WERI-Rb-1 (cell line): ENCODE data around the gene TK1.

Source experiments
- DNase-seq: peaks from one replicate; pipeline ENCODE4 v3.0.0-alpha.2; 2020
- H3K27ac ChIP-seq: fragments of 250-450 bp; sonication (Bioruptor Pico); 2 replicates; pipeline ENCODE4 v1.5.1; 2020; ENCODE audit warnings: mild to moderate bottlenecking, moderate library complexity
- H3K27me3 ChIP-seq: fragments of 250-450 bp; sonication (Bioruptor Pico); 2 replicates; pipeline ENCODE4 v1.5.1; 2021; ENCODE audit warnings: mild to moderate bottlenecking, low read depth, moderate library complexity; ENCODE audit not compliant: insufficient read depth, severe bottlenecking
- H3K36me3 ChIP-seq: fragments of 250-450 bp; sonication (Bioruptor Pico); 2 replicates; pipeline ENCODE4 v1.5.1; 2020; ENCODE audit warnings: mild to moderate bottlenecking, moderate library complexity
- H3K4me3 ChIP-seq: 2 replicates; pipeline ENCODE4 v1.5.1; 2011; ENCODE audit warnings: low read depth, mild to moderate bottlenecking, control low read depth, low read length
- H3K9me3 ChIP-seq: fragments of 250-450 bp; sonication (Bioruptor Pico); 2 replicates; pipeline ENCODE4 v1.5.1; 2021; ENCODE audit warnings: mild to moderate bottlenecking, moderate library complexity; ENCODE audit not compliant: severe bottlenecking
- CTCF ChIP-seq: IDR thresholded peaks from 2 replicates; pipeline ENCODE4 v1.5.1; 2011; ENCODE audit warnings: low read depth, mild to moderate bottlenecking, control low read depth, inconsistent platforms, low read length

The TK1 gene

GRCh38 chr17:78223061-78223460 lies 36.2 kb upstream of the TK1 start:
- Histone ChIP-seq H3K36me3 (peaks cover 69% of the 10 kb centered on the region), H3K4me3 (no peak overlapping the region), H3K27ac (peak overlapping the region; percentile 29), H3K9me3 (no peaks in the 10 kb centered on the region), H3K27me3 (no peaks in the 10 kb centered on the region)
- TF ChIP-seq CTCF = no peak
- DNase-seq = no peak

GRCh38 chr17:78219396-78220150 lies 32.7 kb upstream of the TK1 start:
- no peak for TF ChIP-seq CTCF
- DNase-seq = no peak

GRCh38 chr17:78214706-78215061 lies 27.8 kb upstream of the TK1 start:
- peak overlapping the region; percentile 96 for H3K27ac ChIP-seq
- no peak for DNase-seq

More at GRCh38 chr17:78219396-78220150, 32.7 kb upstream of the TK1 start:
- Histone ChIP-seq H3K27me3 (no peaks in the 10 kb centered on the region), H3K36me3 (peaks cover 94% of the 10 kb centered on the region), H3K4me3 (no peak overlapping the region), H3K27ac (no peak overlapping the region), H3K9me3 (no peaks in the 10 kb centered on the region)

GRCh38 chr17:78214016-78214705 lies 27.3 kb upstream of the TK1 start, which contains the start of gene BIRC5:
Gene BIRC5, plus strand, starts transcription at chr17:78214253. Its CDS starts 64 bp downstream, at chr17:78214317.
- peaks cover 47% of the 10 kb centered on the region for H3K36me3 ChIP-seq
- peak; percentile 96 for DNase-seq
- peak within 1 kb of the TSS; percentile 99 for H3K4me3 ChIP-seq
- H3K9me3 ChIP-seq = no peaks in the 10 kb centered on the region
- H3K27me3 ChIP-seq = no peaks in the 10 kb centered on the region
- TF ChIP-seq CTCF = no peak
- peak within 1 kb of the TSS; percentile 96 for H3K27ac ChIP-seq

More at GRCh38 chr17:78214706-78215061, 27.8 kb upstream of the TK1 start:
- Histone ChIP-seq H3K4me3 (peak overlapping the region; percentile 99), H3K9me3 (no peaks in the 10 kb centered on the region), H3K36me3 (peaks cover 52% of the 10 kb centered on the region), H3K27me3 (no peaks in the 10 kb centered on the region)
- TF ChIP-seq CTCF = no peak

GRCh38 chr17:78211032-78211431 lies 24.2 kb upstream of the TK1 start:
- Histone ChIP-seq H3K9me3 (no peaks in the 10 kb centered on the region), H3K27me3 (no peaks in the 10 kb centered on the region), H3K36me3 (peaks cover 25% of the 10 kb centered on the region), H3K4me3 (no peak overlapping the region), H3K27ac (no peak overlapping the region)
- no peak for DNase-seq
- TF ChIP-seq CTCF = no peak
